Inflammatory macrophage treated with lipopolysaccharide for 1 hour (primary cell): Measurements from ENCODE around the gene GLP2R.

Source experiments
- DNase-seq, 2 donors: peaks; one replicate each; pipeline ENCODE4 v3.0.0-alpha.2; 2020 to 2022

Gene GLP2R

GRCh38 chr17:9814337-9814945 lies 11.3 kb upstream of the GLP2R start:
- no peak for DNase-seq

GRCh38 chr17:9816472-9816871 lies 9.3 kb upstream of the GLP2R start:
- DNase-seq, result no peak

GRCh38 chr17:9817086-9817485 lies 8.6 kb upstream of the GLP2R start:
- no peak for DNase-seq

GRCh38 chr17:9818760-9819159 lies 7.0 kb upstream of the GLP2R start:
- no peak for DNase-seq

GRCh38 chr17:9820448-9820847 lies 5.3 kb upstream of the GLP2R start:
- no peak for DNase-seq

- no peak for DNase-seq
Observed at GRCh38 chr17:9821921-9822320, 3.8 kb upstream of the GLP2R start, which contains the start of gene GSG1L2. GSG1L2 (minus strand) TSS chr17:9822079; CDS start chr17:9822071, 8 bp downstream.

GRCh38 chr17:9824094-9824493 lies 1.6 kb upstream of the GLP2R start:
- no peak for DNase-seq

GRCh38 chr17:9824797-9825338 lies 856 bp upstream of the GLP2R start:
- DNase-seq, result no peak

- no peak for DNase-seq
Observed at GRCh38 chr17:9828296-9829295, 2.9 kb downstream of the GLP2R start.

- no peak for DNase-seq
Observed at GRCh38 chr17:9829343-9829742, 3.6 kb downstream of the GLP2R start.

- no peak for DNase-seq
Observed at GRCh38 chr17:9830711-9831110, 5.0 kb downstream of the GLP2R start.

- no peak for DNase-seq
Observed at GRCh38 chr17:9833922-9834321, 8.2 kb downstream of the GLP2R start.

GRCh38 chr17:9837551-9838471 lies 12.1 kb downstream of the GLP2R start:
- no peak for DNase-seq

GRCh38 chr17:9839433-9839832 lies 13.7 kb downstream of the GLP2R start:
- no peak for DNase-seq

- no peak for DNase-seq
Observed at GRCh38 chr17:9842057-9842758, 16.5 kb downstream of the GLP2R start.

- DNase-seq, result no peak
Observed at GRCh38 chr17:9843152-9844010, 17.7 kb downstream of the GLP2R start.

- DNase-seq, result no peak
Observed at GRCh38 chr17:9844153-9844552, 18.4 kb downstream of the GLP2R start.

GRCh38 chr17:9845306-9845705 lies 19.6 kb downstream of the GLP2R start:
- DNase-seq, result no peak

GRCh38 chr17:9850151-9850550 lies 24.4 kb downstream of the GLP2R start:
- DNase-seq, result no peak

GRCh38 chr17:9854255-9854654 lies 28.5 kb downstream of the GLP2R start:
- DNase-seq, result no peak

- DNase-seq, result no peak
Observed at GRCh38 chr17:9855036-9855435, 29.3 kb downstream of the GLP2R start.
